KMS-11 (cell line): Measurements from ENCODE around the gene ST8SIA2.

ENCODE experiments used
- H2AFZ ChIP-seq: fragments of 200-600 bp; sonication (generic); 2 replicates; pipeline ENCODE4 v1.6.1; 2016; ENCODE audit warnings: antibody characterized with exemption, mixed run types, low read depth
- H3K27ac ChIP-seq: fragments of 200-600 bp; sonication (generic); 2 replicates; pipeline ENCODE4 v1.6.1; 2016; ENCODE audit warnings: mild to moderate bottlenecking, mixed run types
- H3K27me3 ChIP-seq: fragments of 200-600 bp; sonication (generic); 2 replicates; pipeline ENCODE4 v1.6.1; 2017; ENCODE audit warnings: mild to moderate bottlenecking, low read depth, mixed run types, moderate library complexity; ENCODE audit not compliant: insufficient read depth
- H3K36me3 ChIP-seq: fragments of 200-600 bp; sonication (generic); 2 replicates; pipeline ENCODE4 v1.6.1; 2017; ENCODE audit warnings: mild to moderate bottlenecking, mixed run types; ENCODE audit not compliant: insufficient read depth
- H3K4me1 ChIP-seq: fragments of 200-600 bp; sonication (generic); 2 replicates; pipeline ENCODE4 v1.6.1; 2016; ENCODE audit warnings: mild to moderate bottlenecking, low read depth, mixed run types; ENCODE audit not compliant: poor library complexity, severe bottlenecking
- H3K4me2 ChIP-seq: fragments of 200-600 bp; sonication (generic); 2 replicates; pipeline ENCODE4 v1.7.0; 2016; ENCODE audit warnings: mild to moderate bottlenecking, mixed run types
- H3K4me3 ChIP-seq: fragments of 200-600 bp; sonication (generic); IDR thresholded peaks from 2 replicates; pipeline ENCODE4 v1.6.1; 2017; ENCODE audit warnings: low read depth, low read length, mixed read lengths; ENCODE audit not compliant: insufficient read depth
- H3K79me2 ChIP-seq: fragments of 200-600 bp; sonication (generic); 2 replicates; pipeline ENCODE4 v1.6.1; 2016; ENCODE audit warnings: low read depth, mixed run types; ENCODE audit not compliant: insufficient read depth
- H3K9ac ChIP-seq: fragments of 200-600 bp; sonication (generic); 2 replicates; pipeline ENCODE4 v1.6.1; 2016; ENCODE audit warnings: mild to moderate bottlenecking, mixed run types
- H4K20me1 ChIP-seq: fragments of 200-600 bp; sonication (generic); 2 replicates; pipeline ENCODE4 v1.6.1; 2016; ENCODE audit warnings: mild to moderate bottlenecking, mixed run types; ENCODE audit not compliant: insufficient read depth
- CTCF ChIP-seq: fragments of 200-600 bp; sonication (generic); conservative IDR thresholded peaks from 2 replicates; pipeline ENCODE4 v1.6.1; 2017; ENCODE audit warnings: low read depth, mild to moderate bottlenecking, antibody characterized with exemption, low read length, moderate library complexity, mixed read lengths

The ST8SIA2 gene

DNA sequence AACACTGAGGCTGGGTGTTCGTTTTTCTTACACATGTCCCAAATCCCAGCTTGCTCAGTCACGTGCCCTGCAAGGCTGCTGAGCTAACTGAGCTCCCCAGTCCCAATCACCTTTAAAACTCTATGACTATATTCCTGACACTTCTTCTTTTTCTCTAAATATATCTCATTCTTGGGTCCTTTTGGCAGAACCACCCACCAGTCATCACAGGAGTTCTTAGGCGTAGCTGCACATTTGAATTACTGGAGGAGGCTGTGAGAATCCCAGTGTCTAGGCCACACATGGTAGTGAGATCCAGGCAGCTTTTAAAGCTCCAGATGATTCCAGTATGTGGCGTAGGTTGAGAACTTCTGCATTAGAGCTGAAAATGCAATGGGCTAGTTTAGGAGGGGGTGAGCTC lies 66.3 kb downstream of the ST8SIA2 start:
- Histone ChIP-seq H3K9ac (no peak overlapping the region), H3K36me3 (no peaks in the 10 kb centered on the region), H2AFZ (no peak overlapping the region), H3K27me3 (no peaks in the 10 kb centered on the region), H4K20me1 (no peaks in the 10 kb centered on the region), H3K4me3 (no peak overlapping the region), H3K4me1 (no peaks in the 10 kb centered on the region), H3K27ac (no peak overlapping the region), H3K4me2 (no peak overlapping the region), H3K79me2 (no peaks in the 10 kb centered on the region)
- no peak for TF ChIP-seq CTCF

- Histone ChIP-seq H3K4me3 (no peak overlapping the region), H3K36me3 (no peaks in the 10 kb centered on the region; the same call in 1 of the 2 replicates), H3K27me3 (no peaks in the 10 kb centered on the region), H3K4me1 (no peaks in the 10 kb centered on the region), H2AFZ (no peak overlapping the region), H3K27ac (no peak overlapping the region), H3K4me2 (no peak overlapping the region), H3K79me2 (no peaks in the 10 kb centered on the region), H4K20me1 (no peaks in the 10 kb centered on the region), H3K9ac (no peak overlapping the region)
- no peak for TF ChIP-seq CTCF
Measured at GRCh38 chr15:92462424-92463125, 68.9 kb downstream of the ST8SIA2 start.

DNA sequence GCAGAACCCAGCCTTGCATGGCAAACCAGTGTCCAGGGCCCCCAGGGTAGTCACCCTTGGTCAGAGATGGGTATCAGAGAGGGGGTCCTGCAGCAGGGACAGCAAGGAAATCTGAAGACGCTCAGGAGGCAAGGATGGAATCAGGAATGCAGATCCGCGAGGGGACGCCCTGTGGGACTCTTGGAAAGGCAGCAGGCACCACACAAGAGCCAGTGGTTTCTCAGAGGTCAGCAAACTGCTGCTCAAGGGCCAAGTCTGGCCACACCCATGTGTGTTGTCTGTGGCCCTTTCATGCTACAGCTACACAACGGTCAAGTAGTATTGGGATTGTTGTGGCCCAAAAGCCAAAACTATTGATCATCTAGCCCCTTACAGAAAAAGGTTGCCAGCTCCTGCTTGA lies 69.7 kb downstream of the ST8SIA2 start:
- H3K9ac ChIP-seq, result no peak overlapping the region
- H3K36me3 ChIP-seq, result no peaks in the 10 kb centered on the region; the same call in 1 of the 2 replicates
- H3K79me2 ChIP-seq, result no peaks in the 10 kb centered on the region
- no peak overlapping the region for H3K27ac ChIP-seq
- no peak for TF ChIP-seq CTCF
- no peak overlapping the region for H3K4me2 ChIP-seq
- no peaks in the 10 kb centered on the region for H4K20me1 ChIP-seq
- no peaks in the 10 kb centered on the region for H3K27me3 ChIP-seq
- H3K4me1 ChIP-seq, result no peaks in the 10 kb centered on the region
- no peak overlapping the region for H3K4me3 ChIP-seq
- H2AFZ ChIP-seq, result no peak overlapping the region

GRCh38 chr15:92463826-92464225 lies 70.1 kb downstream of the ST8SIA2 start:
- TF ChIP-seq CTCF, result no peak
- Histone ChIP-seq H3K4me2 (no peak overlapping the region), H4K20me1 (no peaks in the 10 kb centered on the region), H2AFZ (no peak overlapping the region), H3K27me3 (no peaks in the 10 kb centered on the region), H3K4me1 (no peaks in the 10 kb centered on the region), H3K4me3 (no peak overlapping the region), H3K79me2 (no peaks in the 10 kb centered on the region), H3K27ac (no peak overlapping the region), H3K9ac (no peak overlapping the region), H3K36me3 (no peaks in the 10 kb centered on the region; the same call in 1 of the 2 replicates)
